ENCODE measurements around the gene TEX35.

DNA sequence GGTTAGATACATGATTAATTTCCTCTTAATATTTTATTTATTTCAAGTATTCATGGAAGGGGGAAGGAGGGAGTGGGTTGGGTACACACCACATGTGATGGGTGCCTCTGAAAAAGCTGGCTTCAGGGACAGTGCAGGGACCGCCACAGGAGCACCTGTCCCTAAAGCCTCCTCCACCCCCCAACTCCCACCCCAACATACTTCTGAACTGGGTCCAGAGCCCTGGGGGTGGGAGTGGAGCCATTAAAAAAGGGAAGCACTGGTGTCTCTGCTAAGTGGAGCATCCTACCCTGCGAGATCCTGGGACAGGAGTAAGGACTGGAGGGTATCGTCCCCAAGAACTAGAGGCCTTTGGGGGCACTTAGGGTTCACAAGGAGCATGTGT is 10.6 kb upstream of the TEX35 start:
- TF ChIP-seq CTCF (conservative IDR thresholded peaks at IDR 0.05; ENCODE audit: low read depth, low read length) (no peak), EZH2 (IDR thresholded peaks at IDR 0.05; ENCODE audit: low read length, unreplicated experiment) (no peak), EZH2phosphoT487 (IDR thresholded peaks at IDR 0.05; ENCODE audit: borderline replicate concordance, low read length) (no peak)

Measured in PC-3 (cell line).